ENCODE results near the gene CHKA. TPM values are rescaled to one million over a fixed set of nuclear protein-coding genes. Genes with fewer than 3 reads are reported as not detected.

The CHKA gene
- total and polyA plus RNA-seq, 2 donors (not counting 3 experiments of a cell fraction or from before 2014, with no cell fraction given): 21.4 to 25.1 TPM

DNA sequence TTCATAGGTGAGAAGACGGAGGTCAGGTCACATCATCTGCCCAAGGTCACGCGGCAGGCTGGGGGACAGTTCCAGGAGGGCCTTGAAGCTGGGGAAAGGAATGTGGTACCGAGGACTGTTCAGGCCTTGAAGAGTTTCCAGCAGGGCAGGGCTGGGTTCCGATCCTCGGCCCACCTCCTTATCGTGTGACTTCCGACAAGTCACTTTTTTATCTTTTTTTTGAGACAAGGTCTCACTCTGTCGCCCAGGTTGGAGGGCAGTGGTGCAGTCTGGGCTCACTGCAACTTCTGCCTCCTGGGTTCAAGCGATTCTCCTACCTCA lies 90.1 kb downstream of the CHKA start:
- intact Hi-C loops (cut with micrococcal nuclease): no loop called here
- Histone ChIP-seq H3K4me3 (replicated peaks in 1 of 3; ENCODE audit: insufficient read depth in 1 of 3, low read depth in 1 of 3, low read length in 3 of 3) (peak overlapping the region; percentile 50 to 83 (median 79)), H3K79me2 (ENCODE audit: control insufficient read depth, insufficient read depth, low read length) (peaks cover 18% of the 10 kb centered on the region), H3K9ac (replicated peaks; ENCODE audit: extremely low read depth, insufficient read depth, low read length) (peak overlapping the region; percentile 79), H3K36me3 (ENCODE audit: control insufficient read depth in 2 of 2, extremely low read depth in 1 of 2, insufficient read depth in 2 of 2, low read length in 2 of 2) (peaks cover 0 to 16% of the 10 kb centered on the region in 2 experiments), H2AFZ (ENCODE audit: low read depth, low read length) (peak overlapping the region; percentile 82), H3K27ac (ENCODE audit: insufficient read depth, low read depth, low read length) (peak overlapping the region; percentile 43), H4K20me1 (replicated peaks; ENCODE audit: control insufficient read depth, extremely low read depth, insufficient read depth, low read length) (no peaks in the 10 kb centered on the region), H3K27me3 (ENCODE audit: control insufficient read depth in 2 of 2, insufficient read depth in 2 of 2, low read length in 2 of 2) (no peaks in the 10 kb centered on the region), H3K9me3 (replicated peaks; ENCODE audit: control insufficient read depth, insufficient read depth, low read length) (no peaks in the 10 kb centered on the region), H3K9me1 (replicated peaks; ENCODE audit: control insufficient read depth, extremely low read depth, insufficient read depth, low read length) (no peaks in the 10 kb centered on the region), H3K4me1 (ENCODE audit: control insufficient read depth, extremely low read depth, insufficient read depth, low read length) (peaks cover 11% of the 10 kb centered on the region), H3K4me2 (ENCODE audit: insufficient read depth, low read length) (peak overlapping the region; percentile 56)
- FAIRE-seq: peak; percentile 18
- no peak for DNase-seq (ENCODE audit: low read depth, low spot score)
- dilution Hi-C loops (cut with MboI; ENCODE audit: extremely low pct_ligation_motif_present, low sequenced_read_pairs): no loop called here
- BruUV-seq (replicated peaks): TSS peak; percentile 44
- TF ChIP-seq EZH2 (IDR thresholded peaks at IDR 0.05; ENCODE audit: borderline replicate concordance, low read depth, low read length, severe bottlenecking) (no peak), JUN (IDR thresholded peaks at IDR 0.05; ENCODE audit: borderline replicate concordance, insufficient read depth, insufficient read length, low read depth) (no peak), GATA2 (IDR thresholded peaks at IDR 0.05; ENCODE audit: insufficient read depth, insufficient read length, low read depth, low read length) (no peak), FOS (IDR thresholded peaks at IDR 0.05; ENCODE audit: borderline replicate concordance, insufficient read depth, low read length) (no peak), POLR2AphosphoS5 (IDR thresholded peaks at IDR 0.05; ENCODE audit: insufficient read depth, low read depth, low read length) (no peak), MYC (IDR thresholded peaks at IDR 0.05; ENCODE audit: low read depth, low read length) (no peak)
- TF ChIP-seq, protein P1, sequence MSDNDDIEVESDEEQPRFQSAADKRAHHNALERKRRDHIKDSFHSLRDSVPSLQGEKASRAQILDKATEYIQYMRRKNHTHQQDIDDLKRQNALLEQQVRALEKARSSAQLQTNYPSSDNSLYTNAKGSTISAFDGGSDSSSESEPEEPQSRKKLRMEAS (IDR thresholded peaks at IDR 0.05; ENCODE audit: insufficient read depth, insufficient read length): no peak
- ChIA-PET POLR2A (no interaction called here), CTCF (no interaction called here)

Data from endothelial cell of umbilical vein (primary cell).